ENCODE data around the gene COPS9. TPM values are rescaled to one million over a fixed set of nuclear protein-coding genes. Genes with fewer than 3 reads are reported as not detected.

Gene COPS9
- total RNA-seq, 1 donor from 2014 or later: 216 TPM

DNA sequence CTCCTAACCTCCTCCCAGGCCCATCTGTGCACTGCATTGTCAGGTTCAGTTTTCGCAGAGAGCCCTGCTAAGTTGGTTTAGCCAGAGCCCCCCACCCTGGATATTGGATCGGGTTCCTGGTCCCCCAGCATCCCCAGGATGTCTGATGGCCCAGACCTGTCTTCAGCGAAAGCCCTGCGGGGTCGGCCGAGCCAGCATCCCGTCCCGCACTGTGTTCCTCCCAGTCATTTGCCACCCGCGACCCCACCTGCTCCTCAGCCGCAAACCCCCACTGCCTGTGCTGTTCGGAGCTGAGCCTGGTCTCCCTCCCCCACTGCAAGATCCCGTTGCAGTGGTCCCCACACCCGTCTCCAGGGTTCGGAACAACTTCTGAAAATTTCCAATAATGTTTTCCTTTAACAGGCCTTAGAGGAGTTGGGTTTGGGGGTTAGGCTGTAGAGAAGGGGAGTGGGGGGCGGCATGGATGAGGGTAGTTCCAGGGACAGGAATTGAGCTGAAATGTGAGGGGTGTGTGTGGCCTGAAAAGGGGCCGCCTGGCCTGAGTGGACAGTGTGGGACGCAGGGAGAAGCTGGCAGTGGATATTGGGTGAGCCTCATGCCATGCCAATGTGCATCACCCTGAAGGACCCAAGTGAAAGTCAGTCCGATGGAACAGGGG is 1.6 kb upstream of the COPS9 start:
- no peak for DNase-seq (ENCODE audit: extremely low read depth, low read depth, low spot score)

DNA sequence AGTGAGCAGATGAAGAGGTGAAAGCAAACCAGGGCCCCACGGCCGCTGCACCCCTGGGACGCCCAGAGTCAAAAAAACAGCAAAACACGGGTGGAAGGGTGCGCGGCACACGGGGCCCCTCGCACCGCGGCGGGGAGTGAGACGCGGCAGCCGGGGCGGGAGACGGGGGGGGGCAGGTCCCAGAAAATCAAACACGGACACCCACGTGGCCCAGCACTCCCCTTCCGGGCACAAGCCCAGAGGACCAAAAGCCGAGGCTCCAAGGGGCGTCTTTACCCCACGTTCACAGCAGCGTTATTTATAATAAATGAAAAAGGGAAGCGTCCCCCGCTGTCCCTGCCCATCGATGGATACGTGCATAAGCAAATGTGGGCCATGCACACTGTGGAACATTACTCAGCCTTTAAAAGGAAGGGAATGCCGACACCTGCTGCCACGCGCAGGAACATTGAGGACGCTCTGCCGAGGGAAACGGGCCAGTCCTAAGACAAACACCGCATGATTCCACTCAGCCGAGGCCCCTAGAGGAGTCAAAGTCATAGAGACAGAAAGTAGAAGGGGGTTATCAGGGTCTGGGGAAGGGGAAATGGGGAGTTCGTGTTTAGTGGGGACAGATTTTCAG is 677 bp upstream of the COPS9 start:
- no peak for DNase-seq (ENCODE audit: extremely low read depth, low read depth, low spot score)

DNA sequence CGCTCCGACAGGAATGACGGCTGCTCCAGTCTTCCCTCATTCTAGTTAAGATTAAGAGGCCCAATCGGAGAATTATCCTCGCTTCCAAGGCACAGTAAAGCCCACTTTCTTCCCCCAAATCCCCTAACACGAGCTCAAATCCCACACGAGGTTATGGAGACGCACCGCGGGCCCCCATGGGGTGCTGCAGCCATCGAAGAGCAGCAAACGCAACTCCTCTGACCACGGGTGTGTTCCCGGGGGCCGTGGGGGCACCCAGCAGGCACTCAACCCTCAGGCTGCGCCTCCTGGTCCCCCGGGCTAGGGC is 446 bp downstream of the COPS9 start:
- no peak for DNase-seq (ENCODE audit: extremely low read depth, low read depth, low spot score)

- no peak for DNase-seq (ENCODE audit: extremely low read depth, low read depth, low spot score)
Observed at GRCh38 chr2:240134956-240135520, 1.1 kb downstream of the COPS9 start.

DNA sequence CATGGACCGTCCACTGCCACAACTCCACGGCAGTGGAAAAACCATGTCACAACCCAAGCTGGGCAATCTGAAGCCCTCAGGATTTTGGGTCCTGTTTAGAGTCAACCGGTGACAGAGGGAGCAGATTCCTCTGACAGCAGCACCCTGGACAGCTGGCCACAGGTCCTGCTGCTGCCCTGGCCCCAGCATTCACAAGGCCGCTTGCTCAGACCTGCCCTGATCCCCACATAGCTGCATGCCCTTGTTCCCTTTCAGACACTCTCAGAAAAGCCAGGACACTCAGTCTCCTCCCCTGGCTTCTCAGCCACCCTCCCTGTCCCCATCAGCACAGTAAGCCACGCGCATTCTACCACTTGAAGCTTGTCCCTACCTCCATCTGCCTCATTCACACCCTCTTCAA is 1.6 kb downstream of the COPS9 start:
- DNase-seq (ENCODE audit: extremely low read depth, low read depth, low spot score): no peak

DNA sequence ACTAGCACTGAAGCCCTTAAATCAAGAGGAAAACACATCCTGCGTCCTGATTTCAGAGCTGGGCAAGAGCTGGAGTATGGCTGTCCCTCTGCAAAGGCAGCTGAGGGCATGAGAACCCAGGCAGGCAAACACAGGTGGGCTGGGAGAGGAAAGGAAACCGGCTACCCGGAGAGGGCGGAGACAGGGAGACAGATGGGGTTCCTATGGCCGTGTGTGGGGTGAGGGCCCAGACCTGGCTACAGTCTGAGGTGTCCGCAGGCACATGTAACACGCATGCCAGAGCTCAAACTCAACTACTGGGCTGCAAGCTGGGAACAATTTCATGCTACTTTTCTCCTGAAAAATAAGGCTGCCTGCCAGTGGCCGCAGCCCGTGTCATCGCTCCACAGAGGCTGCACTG is 2.7 kb downstream of the COPS9 start:
- no peak for DNase-seq (ENCODE audit: extremely low read depth, low read depth, low spot score)

DNA sequence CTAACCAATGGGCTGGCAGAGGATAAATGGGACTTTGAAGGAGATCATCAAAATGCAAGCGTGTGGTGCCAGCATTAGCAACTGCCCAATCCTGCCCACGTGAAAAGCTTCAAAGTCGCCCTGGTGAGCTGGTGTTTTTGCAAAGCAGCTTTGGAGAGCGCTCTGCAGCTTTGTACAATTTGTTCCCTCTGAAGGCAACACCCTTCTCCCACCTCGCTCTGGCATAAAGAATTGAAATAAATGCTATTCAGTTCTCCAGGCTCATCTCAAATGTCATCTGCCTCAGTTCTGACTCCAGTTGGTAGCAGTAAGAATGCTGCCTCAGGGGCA is 3.5 kb downstream of the COPS9 start:
- no peak for DNase-seq (ENCODE audit: extremely low read depth, low read depth, low spot score)

GRCh38 chr2:240131941-240132650 is 4.0 kb downstream of the COPS9 start:
- no peak for DNase-seq (ENCODE audit: extremely low read depth, low read depth, low spot score)

GRCh38 chr2:240131296-240131695 is 4.8 kb downstream of the COPS9 start:
- no peak for DNase-seq (ENCODE audit: extremely low read depth, low read depth, low spot score)

DNA sequence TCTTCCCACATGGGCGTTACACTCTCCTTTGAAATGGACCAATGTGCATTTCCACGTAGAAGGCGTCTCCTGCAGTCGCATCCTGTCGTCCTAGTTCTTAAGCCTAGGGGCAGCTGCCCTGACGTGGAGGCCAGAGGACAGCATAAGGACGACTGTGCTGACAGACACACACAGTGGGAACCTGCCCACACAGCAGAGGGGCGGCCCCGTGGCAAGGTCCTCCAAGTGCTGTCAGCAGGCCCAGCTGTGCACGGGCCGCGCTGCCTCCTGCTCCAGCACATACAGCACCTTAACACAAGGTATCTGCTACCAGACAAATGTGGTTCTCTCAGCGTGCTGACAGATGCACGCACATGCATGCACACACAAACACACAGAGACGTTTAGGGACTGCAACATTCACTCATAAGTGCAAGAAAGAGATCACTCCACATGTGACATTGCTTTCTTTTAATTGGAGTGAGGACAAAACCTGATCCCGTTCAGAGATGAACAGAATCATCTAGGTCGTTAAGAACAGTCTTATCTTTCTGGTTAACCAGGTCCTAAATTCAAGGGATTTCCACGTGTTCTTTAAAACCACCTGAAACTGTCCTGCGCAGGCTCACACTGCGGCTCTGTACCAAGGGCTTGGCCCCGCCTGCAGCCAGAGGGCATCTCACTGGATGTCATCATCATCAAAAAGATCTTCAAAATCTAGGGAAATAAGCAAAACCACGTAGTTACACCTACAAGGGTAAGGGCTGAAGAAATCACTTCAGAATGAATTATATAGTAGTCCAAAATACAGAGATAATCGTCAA is 5.5 kb downstream of the COPS9 start:
- DNase-seq (ENCODE audit: extremely low read depth, low read depth, low spot score): no peak

- DNase-seq (ENCODE audit: extremely low read depth, low read depth, low spot score): no peak
Observed at GRCh38 chr2:240129731-240130392, 6.2 kb downstream of the COPS9 start.

GRCh38 chr2:240129311-240129710 is 6.8 kb downstream of the COPS9 start:
- DNase-seq (ENCODE audit: extremely low read depth, low read depth, low spot score): no peak

DNA sequence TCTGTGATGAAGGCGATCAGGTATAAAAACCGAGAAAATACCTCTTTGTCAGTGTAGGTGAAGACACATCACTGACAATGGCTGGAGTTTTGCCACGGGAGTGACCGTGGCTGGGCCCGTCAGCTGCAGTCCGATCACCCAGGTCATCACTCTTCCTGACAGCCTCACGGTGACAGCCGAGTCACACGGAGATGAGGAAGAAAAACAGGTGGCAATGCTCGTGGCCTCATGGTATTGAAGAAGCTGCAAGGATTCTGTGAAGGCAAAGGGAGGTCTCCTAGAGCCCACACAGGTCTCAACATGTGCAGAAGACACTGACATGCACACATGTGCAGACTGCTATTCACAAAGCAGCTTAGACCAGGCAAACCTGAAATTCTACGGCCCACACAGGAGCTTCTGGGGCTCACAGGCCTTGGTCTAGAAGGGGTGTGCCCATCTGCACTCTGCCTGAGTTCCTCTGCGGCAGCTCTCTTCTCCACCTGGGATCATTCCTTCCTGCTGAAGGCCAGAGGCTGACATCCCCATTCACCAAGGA is 7.4 kb downstream of the COPS9 start:
- no peak for DNase-seq (ENCODE audit: extremely low read depth, low read depth, low spot score)

DNA sequence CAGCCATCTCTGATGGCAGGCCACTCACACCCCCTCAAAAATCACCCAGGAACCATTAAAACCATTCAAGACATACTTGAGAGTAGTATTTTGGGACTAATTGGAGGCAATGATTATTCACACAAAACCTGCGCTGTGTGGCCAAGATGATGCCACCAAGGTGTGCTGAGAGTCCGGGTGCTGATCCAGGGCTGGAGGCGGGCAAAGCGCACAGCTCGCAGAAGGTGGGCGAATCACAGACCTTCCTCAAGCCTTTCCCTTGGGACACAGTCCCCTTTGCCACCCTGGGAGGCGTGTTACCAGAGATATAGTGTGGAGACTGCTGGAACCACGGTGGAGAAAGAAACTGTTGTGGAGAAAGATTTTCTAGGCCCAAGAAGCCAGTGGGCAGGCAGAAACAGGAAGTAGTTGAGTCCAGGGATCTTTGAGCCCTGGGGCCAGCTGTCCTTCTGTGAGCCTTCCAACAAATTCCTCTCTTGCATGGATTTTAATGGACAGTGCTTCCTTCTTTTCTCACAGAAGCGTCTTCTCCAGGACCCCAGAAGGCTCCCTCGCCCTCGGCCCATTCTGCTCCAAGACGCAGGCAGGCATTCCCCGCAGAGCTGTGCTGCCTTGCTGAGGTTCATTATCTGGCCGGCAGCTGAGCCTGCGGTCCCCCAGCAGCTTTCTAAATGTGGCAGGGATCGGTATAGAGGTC is 8.0 kb downstream of the COPS9 start:
- no peak for DNase-seq (ENCODE audit: extremely low read depth, low read depth, low spot score)

- no peak for DNase-seq (ENCODE audit: extremely low read depth, low read depth, low spot score)
Observed at GRCh38 chr2:240127191-240127750, 8.8 kb downstream of the COPS9 start.

DNA sequence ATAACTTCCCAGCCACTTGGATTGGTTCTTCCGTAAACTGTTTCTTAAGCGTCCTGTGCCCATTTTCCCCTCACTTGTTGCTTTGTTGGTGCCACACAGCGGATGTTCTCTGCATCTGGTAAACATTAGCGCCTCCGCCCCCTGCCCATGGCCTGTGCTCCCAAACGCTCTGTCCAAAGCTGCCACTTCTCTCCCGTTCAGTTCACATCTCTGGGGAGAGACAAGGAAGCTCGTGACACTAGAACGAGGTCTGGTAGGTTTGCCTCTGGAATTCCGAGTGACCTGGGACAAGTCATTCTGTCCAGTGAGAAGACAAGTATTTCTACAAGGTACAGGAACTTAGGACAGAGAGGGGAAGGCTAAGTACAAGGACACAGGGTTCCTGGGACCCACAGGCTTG is 9.4 kb downstream of the COPS9 start:
- no peak for DNase-seq (ENCODE audit: extremely low read depth, low read depth, low spot score)

GRCh38 chr2:240125742-240126141 is 10.4 kb downstream of the COPS9 start:
- no peak for DNase-seq (ENCODE audit: extremely low read depth, low read depth, low spot score)

DNA sequence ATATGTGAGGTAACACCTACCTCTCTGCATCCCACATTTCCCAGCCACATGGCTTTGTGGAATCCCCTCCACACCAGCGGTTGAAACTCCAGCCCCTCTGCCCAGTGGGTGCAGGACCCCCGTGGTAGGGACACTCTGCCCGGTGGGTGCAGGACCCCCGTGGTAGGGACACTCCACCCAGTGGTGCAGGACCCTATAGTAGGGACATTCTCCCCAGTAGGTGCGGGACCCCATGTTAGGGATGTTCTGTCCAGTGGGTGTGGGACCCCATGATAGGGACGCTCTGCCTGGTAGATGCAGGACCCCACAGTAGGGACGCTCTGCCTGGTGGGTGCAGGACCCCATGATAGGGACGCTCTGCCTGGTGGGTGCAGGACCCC is 11.5 kb downstream of the COPS9 start:
- no peak for DNase-seq (ENCODE audit: extremely low read depth, low read depth, low spot score)

DNA sequence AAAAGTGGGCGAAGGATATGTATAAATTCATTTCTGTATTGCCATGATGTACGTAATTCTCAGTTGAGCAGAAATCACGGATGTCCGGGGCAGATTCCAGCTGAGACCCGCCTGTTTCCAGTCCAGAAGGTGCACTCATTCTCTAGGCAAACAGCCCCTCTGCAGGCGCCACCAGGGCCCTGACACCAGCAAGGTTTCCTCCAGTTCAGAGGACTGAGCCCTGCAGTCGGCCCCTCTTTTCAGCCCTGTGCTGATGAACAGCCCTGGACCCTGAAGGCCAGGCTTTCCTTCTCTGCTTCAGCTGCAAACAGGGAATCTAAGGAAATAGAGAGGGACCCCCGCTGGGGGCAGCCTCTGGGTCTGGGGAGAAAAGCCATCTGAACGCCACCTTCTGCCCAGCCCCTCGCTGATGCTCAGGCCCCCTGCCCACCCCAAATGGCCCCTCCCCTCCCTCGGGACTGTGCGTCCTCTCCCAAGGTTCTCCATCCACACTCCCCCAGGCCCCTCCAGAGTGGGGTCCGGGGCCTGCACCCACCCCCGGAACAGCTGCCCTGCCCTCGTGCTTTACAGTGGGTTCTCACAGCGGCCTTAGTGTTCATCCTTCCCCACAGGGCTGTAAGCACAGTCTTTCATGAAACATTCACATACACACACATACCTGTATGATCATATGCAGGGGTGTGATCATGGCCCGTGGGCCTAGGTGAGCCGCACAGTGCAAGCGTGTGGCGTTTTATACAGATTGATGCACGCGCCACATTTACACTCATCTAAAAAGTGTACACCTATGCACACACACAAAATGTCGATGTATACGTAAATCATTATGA is 12.1 kb downstream of the COPS9 start:
- DNase-seq (ENCODE audit: extremely low read depth, low read depth, low spot score): no peak
